Right cardiac atrium (tissue), 5 donors: ENCODE data around the gene CATSPER1. TPM values are rescaled to one million over a fixed set of nuclear protein-coding genes. Genes with fewer than 3 reads are reported as not detected.

Experiments
- ATAC-seq, 2 donors: fragments of 200-7000 bp; cut with Tn5 transposase; one replicate each; pipeline versions ENCODE4 v1.8.0 to v1.9.1; 2020; ENCODE audit warnings: moderate library complexity in 2 of 2, mild to moderate bottlenecking in 1 of 2
- DNase-seq, 3 donors: peaks; one replicate each; pipeline ENCODE4 v3.0.0-alpha.2; 2020
- H3K27ac ChIP-seq: one replicate; pipeline ENCODE4 v1.5.1; 2013; ENCODE audit warnings: mild to moderate bottlenecking, low read length, control low read depth, moderate library complexity
- H3K27me3 ChIP-seq: one replicate; pipeline ENCODE4 v1.6.1; 2013; ENCODE audit not compliant: control insufficient read depth, insufficient read depth
- H3K4me1 ChIP-seq: one replicate; pipeline ENCODE4 v1.6.1; 2013; ENCODE audit warnings: low read length; ENCODE audit not compliant: control insufficient read depth, insufficient read depth
- H3K4me3 ChIP-seq: one replicate; pipeline ENCODE4 v1.5.1; 2013; ENCODE audit warnings: low read length, control low read depth
- H3K9me3 ChIP-seq: one replicate; pipeline ENCODE4 v1.6.1; 2013; ENCODE audit warnings: low read length; ENCODE audit not compliant: control insufficient read depth
- WGBS: extraction: QIAGEN DNeasy Blood & Tissue Kit; methylation state at CpG from one replicate; pipeline ENCODE4 v1.1.7; 2013; 5-methylcytosine and 5-hydroxymethylcytosine counted together
- intact Hi-C, 4 donors: fragments of 100-400 bp; cut with DNase I; formaldehyde crosslinking; loops; one replicate each; pipeline versions ENCODE4 v1.11.0 to v1.14.0; 2022 to 2023
- polyA plus RNA-seq: library from polyadenylated mRNA; stranded (reverse); fragments of 200-250 nt; gene quantifications from one replicate; pipeline ENCODE4 v1.2.3, GENCODE V29; 2013
- total RNA-seq, 4 donors: library from RNA; stranded (reverse); fragmentation: NEBNext Ultra II Directional; extraction: Animal tissue kit (Norgen Biotek cat#: 25700); gene quantifications; one replicate each; pipeline ENCODE4 v1.2.1, GENCODE V29; 2021
- donor health status: healthy with polysubstance abuse.
- donor health status: DM: no; HTN: yes; CAD: no.
- donor health status: DM: no; HTN: no; CAD: no.
- donor health status: DM: no; HTN: yes; CAD: no; lungs with severe emphysema.
- donor health status: DM: yes; HTN: yes; CAD: no.

Gene CATSPER1
- total and polyA plus RNA-seq, 5 donors: not detected

DNA sequence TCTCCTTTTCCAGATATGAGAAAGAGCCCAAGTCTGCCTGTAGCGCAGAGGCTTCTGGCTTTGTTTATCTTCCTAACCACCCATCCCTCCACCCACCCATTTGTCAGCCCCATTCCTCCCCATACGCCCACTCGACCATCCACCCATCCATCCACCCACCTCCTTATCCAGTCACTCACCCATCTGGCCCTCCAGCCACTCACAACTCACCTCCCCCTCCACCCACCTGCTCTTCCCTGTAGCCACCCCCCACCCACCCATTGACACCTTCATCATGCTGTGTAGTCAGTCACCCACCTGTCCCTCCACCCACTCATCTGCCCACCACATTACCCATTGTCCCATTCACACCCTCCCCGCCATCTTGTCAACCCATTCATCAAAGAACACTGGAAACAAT lies 9.0 kb downstream of the CATSPER1 start:
- DNase-seq (no peak), ATAC-seq (no peak)
- H3K4me3 ChIP-seq: no peak overlapping the region
- H3K27me3 ChIP-seq: no peaks in the 10 kb centered on the region
- no peaks in the 10 kb centered on the region for H3K4me1 ChIP-seq
- H3K27ac ChIP-seq: no peak overlapping the region
- intact Hi-C loops: no loop called here
- WGBS: 77% methylated on average over 4 of the region's 4 CpGs
- no peaks in the 10 kb centered on the region for H3K9me3 ChIP-seq

DNA sequence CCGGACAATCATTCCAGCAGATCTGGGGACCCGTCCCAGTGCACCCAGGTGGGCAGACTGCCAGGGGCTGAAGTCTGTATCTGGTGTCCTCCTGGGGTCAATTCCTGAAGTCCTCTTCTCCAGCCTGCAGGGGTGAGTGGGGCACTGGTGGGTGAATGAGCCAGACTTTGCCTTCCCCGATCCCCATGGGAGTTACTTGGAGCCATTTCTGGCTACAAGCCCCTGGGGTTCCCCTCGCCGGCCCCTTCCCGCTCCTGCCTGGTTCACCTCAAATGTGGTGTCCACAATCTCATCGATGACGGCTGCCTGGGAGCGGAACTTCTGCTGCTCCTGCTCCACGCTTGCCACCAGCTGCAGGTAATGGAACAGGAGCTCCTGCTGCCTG lies 9.5 kb downstream of the CATSPER1 start:
- H3K9me3 ChIP-seq: no peaks in the 10 kb centered on the region
- DNase-seq (no peak), ATAC-seq (no peak)
- 81% methylated on average over 10 of the region's 10 CpGs for WGBS
- H3K27me3 ChIP-seq: no peaks in the 10 kb centered on the region
- H3K27ac ChIP-seq: no peak overlapping the region
- no peak overlapping the region for H3K4me3 ChIP-seq
- H3K4me1 ChIP-seq: no peaks in the 10 kb centered on the region
- intact Hi-C loops: no loop called here

DNA sequence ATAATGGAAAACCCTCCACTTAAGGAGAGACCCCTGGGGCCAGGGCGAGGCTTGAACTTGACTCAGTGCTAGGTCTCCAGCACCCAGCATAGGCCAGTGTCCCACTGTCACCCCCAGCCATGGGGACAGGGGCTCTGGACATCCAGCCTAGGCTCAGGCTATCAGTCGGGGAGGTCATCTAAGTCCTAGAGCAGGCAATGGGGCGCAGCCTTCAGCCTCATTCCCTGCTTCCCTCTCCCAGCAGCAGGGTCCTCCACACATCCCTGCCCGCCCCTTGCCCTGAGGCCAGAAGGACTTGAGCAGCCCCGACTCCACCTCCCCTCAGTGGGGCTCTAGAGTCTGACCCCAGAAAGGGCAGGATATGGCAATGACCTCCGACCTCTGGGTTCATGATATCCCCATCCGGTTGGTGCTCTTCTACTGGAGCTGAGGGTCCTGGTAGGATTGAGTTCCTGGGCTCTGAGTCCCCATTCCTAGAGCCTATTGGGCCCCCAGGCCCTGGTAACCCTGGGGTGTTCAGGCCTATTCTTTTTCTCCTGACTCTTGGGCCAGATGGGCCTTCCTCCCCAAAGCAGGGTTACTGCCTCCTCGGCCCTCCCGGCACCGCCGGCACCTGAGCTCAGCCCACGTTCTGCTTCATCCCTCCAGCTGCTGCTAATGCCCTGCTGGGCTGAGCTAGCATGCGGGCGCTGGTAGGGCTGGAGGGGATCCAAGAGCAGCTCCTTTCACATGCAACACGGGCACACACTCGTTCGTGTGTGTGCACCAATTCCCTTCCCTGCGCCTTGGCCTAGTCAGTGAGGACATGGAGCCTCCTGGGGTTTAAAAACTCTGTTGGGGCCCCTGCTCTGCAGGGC lies 10.1 kb downstream of the CATSPER1 start:
- 73% methylated on average over 18 of the region's 18 CpGs for WGBS
- DNase-seq (no peak), ATAC-seq (peak in 1 of 2 donors; percentile 6)
- H3K4me1 ChIP-seq: no peaks in the 10 kb centered on the region
- no peak overlapping the region for H3K4me3 ChIP-seq
- no peak overlapping the region for H3K27ac ChIP-seq
- no peaks in the 10 kb centered on the region for H3K27me3 ChIP-seq
- intact Hi-C loops: no loop called here
- H3K9me3 ChIP-seq: no peaks in the 10 kb centered on the region

DNA sequence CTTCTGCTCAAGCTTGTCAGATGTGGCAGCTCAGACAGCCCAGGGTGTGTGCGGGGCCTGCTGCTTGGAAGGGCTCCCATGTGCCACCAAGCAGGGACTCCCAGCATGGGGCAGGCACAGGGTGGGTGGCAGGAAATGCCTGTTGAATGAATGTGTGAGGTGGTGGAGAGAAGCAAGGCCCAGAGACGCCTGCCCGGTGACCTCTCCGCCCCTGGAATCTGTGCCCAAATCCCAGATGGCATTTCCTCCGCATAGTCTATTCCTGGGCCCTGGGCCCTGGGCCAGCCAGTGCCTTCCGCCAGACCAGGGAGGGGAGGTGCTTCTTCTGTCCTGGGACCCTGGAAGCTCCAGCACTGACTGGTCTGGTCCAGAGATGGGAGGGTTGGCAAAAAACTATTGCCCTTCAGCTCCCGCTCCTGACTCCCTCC lies 10.8 kb downstream of the CATSPER1 start:
- peak in 1 of 3 donors; percentile 40 for DNase-seq
- WGBS: 46% methylated on average over 7 of the region's 7 CpGs

DNA sequence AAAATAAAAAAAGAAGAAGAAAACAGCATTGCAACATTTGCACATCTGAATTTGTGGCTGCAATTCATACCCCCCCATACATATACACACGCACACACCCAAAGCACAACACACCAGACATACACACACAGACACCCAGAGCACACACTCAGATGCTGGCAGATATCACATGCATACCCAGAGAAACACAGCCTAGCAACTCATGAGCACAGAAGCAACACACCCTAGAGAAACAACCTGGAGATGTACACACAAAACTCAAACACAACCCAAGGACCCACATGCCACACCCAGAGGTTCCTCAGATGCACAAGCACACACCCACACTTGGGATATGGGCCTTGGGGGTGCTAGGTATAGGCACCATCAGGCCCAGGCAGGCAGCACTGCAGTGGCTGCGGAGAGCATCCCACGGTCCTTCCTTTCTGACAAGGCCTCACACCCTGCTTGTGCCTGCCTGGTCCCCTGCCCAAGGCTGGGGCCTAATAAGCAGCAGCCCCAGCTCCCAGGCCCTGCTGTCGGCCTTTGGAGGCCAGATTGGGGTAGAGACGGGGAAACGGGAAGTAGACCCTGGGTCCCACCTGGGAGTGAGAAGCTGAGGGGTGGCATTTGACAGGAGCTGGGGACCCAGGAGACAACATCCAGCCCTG lies 11.3 kb downstream of the CATSPER1 start:
- no peak for DNase-seq
- Histone ChIP-seq H3K27me3 (no peaks in the 10 kb centered on the region), H3K4me3 (no peak overlapping the region), H3K27ac (no peak overlapping the region), H3K9me3 (no peaks in the 10 kb centered on the region), H3K4me1 (no peaks in the 10 kb centered on the region)
- WGBS: 75% methylated on average over 6 of the region's 6 CpGs
- ATAC-seq: no peak
- intact Hi-C loops: no loop called here

More for the DNA sequence above, 10.8 kb downstream of the CATSPER1 start:
- Histone ChIP-seq H3K27me3 (no peaks in the 10 kb centered on the region), H3K4me1 (no peaks in the 10 kb centered on the region), H3K27ac (no peak overlapping the region), H3K9me3 (no peaks in the 10 kb centered on the region), H3K4me3 (no peak overlapping the region)
- intact Hi-C loops: no loop called here
- ATAC-seq: peak; percentile 59 to 60

DNA sequence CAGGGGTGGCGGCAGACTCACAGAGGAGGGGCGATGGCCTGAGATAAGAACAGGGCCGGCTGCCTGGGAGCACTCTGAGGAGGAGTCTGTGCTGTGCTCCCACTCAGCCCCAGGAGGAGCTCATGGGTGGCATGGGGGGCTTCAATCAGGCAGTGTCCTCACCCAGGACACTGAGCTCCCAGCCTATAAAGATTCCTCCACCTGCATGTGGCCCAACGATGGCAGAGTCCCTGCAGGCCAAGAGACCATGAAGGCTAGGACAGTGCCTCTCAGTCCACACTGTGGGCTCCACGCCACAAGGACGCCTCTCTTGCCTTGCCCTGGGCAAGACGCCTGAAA lies 12.5 kb downstream of the CATSPER1 start:
- no peaks in the 10 kb centered on the region for H3K4me1 ChIP-seq
- no peaks in the 10 kb centered on the region for H3K9me3 ChIP-seq
- DNase-seq (no peak), ATAC-seq (no peak)
- H3K27ac ChIP-seq: no peak overlapping the region
- no peak overlapping the region for H3K4me3 ChIP-seq
- no peaks in the 10 kb centered on the region for H3K27me3 ChIP-seq
- intact Hi-C loops: no loop called here
- 60% methylated on average over 7 of the region's 7 CpGs for WGBS

DNA sequence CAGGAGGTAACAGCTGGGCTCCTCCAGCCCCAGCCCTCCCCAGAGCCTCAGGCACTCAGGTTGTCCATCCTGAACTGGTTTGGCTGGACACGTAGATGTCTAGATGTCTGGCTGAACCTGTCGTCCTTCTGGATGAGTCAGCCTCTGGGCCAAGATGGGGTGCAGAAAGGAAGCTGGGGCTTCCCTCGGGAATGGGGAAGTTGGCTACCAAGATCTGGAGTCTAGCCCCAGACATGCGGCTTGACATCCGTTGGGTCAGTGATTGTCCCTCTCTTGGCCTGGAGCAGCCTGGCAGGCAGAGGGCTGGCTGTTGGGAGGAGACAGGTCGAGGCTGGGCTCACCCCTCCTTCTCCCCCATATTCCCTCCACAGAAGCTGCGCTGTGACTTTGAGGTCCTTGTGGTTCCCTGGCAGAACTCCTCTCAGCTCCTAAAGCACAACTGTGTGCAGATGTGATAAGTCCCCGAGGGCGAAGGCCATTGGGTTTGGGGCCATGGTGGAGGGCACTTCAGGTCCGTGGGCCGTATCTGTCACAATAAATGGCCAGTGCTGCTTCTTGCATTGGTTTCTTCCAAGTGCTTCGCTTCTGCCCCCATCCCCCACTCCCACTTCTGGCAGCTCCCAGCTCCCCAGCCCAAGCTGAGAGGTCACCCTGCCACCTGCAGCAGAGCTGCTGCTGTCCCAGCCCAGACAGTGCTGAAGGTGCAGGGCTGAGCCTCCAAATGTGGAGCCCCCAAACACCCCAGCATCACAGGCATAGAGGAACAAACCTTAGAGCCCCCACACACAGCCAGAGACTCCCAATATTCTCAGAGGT lies 13.1 kb downstream of the CATSPER1 start:
- no peaks in the 10 kb centered on the region for H3K9me3 ChIP-seq
- intact Hi-C loops: no loop called here
- WGBS: 54% methylated on average over 12 of the region's 12 CpGs
- no peaks in the 10 kb centered on the region for H3K4me1 ChIP-seq
- no peak overlapping the region for H3K27ac ChIP-seq
- no peaks in the 10 kb centered on the region for H3K27me3 ChIP-seq
- H3K4me3 ChIP-seq: no peak overlapping the region
- ATAC-seq (no peak), DNase-seq (no peak)

DNA sequence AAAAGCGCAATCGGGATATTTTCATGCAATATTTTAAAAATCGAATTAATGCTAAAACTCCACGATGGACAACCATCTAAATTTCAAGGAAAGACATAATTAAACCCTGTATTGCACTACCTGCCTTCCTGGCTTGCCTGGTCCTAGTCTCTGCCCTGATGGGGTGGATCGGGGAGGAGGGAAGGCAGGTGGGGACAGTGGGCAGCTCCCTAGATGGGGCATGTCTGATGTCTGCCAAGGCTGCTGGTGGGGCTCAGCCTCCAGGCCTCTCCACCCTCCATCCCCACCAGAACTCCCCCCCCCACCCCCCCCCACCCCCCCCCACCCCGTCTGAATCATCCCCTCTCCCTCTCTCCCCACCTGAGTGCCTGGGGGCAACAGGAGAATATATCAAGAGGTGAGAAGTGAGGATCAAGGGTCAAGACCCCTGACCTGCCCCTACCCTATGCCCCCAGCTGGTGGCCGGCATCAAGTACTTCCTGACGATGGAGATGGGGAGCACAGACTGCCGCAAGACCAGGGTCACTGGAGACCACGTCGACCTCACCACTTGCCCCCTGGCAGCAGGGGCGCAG lies 13.8 kb downstream of the CATSPER1 start:
- no peak for ATAC-seq
- no peaks in the 10 kb centered on the region for H3K9me3 ChIP-seq
- 58% methylated on average over 12 of the region's 12 CpGs for WGBS
- H3K4me3 ChIP-seq: no peak overlapping the region
- H3K27ac ChIP-seq: no peak overlapping the region
- no peak for DNase-seq
- no peaks in the 10 kb centered on the region for H3K27me3 ChIP-seq
- intact Hi-C loops: no loop called here
- H3K4me1 ChIP-seq: no peaks in the 10 kb centered on the region

DNA sequence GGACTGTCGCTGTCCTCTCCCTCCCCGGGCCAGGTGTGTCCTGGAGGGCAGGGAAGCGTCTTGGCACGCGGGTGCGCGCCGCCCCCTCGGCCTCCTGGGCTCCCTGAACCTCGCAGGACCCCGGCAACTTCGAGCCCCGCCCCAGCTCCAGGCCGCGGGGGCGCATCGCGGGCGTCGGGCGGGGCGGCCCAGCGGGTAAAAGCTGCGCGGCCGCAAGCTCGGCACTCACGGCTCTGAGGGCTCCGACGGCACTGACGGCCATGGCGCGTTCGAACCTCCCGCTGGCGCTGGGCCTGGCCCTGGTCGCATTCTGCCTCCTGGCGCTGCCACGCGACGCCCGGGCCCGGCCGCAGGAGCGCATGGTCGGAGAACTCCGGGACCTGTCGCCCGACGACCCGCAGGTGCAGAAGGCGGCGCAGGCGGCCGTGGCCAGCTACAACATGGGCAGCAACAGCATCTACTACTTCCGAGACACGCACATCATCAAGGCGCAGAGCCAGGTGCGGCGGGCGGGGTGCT lies 14.4 kb downstream of the CATSPER1 start, which contains the start of gene CST6:
Gene CST6, plus strand, starts transcription at position 224 of the 519 bp plus-strand sequence. Its CDS starts 37 bp downstream, at position 261.
- intact Hi-C loops: no loop called here
- H3K4me1 ChIP-seq: no peaks in the 10 kb centered on the region
- DNase-seq: peak in 1 of 3 donors; percentile 53
- no peak for ATAC-seq
- H3K27me3 ChIP-seq: no peaks in the 10 kb centered on the region
- no peaks in the 10 kb centered on the region for H3K9me3 ChIP-seq
- no peak within 1 kb of the TSS for H3K4me3 ChIP-seq
- 8% methylated on average over 61 of the region's 61 CpGs for WGBS
- H3K27ac ChIP-seq: no peak within 1 kb of the TSS

DNA sequence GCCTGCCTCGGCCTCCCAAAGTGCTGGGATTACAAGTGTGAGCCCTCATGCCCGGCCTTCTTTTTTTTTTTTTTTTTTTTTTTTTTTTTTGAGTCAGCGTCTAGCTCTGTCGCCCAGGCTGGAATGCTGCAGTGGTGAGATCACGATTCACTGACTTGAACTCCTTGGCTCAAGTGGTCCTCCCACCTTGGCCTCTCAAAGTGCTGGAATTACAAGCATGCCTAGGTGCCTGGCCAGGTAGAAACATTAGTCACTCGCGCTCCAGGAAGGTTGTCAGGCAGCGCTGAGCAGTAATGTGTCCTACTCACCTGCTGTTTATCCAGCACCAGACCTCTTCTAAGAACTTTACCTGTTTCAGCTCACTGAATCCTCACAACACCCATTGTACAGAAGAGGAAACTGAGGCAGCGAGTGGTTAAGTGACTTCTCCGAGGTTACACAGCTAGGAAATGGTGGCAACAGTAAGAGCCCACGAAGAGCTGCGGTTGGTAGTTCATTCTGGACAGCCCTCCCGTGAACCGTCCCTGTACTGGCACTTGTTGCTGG lies 15.0 kb downstream of the CATSPER1 start:
- no peaks in the 10 kb centered on the region for H3K9me3 ChIP-seq
- H3K4me3 ChIP-seq: no peak overlapping the region
- no peak overlapping the region for H3K27ac ChIP-seq
- no peaks in the 10 kb centered on the region for H3K4me1 ChIP-seq
- H3K27me3 ChIP-seq: no peaks in the 10 kb centered on the region
- WGBS: 50% methylated on average over 14 of the region's 14 CpGs
- ATAC-seq (no peak), DNase-seq (no peak)
- intact Hi-C loops: no loop called here
